HL-60 (cell line): ENCODE results near the gene KDM2B.

Experiments used
- CTCF ChIP-seq: IDR thresholded peaks from one replicate; pipeline ENCODE4 v1.5.1; 2011; ENCODE audit warnings: low read length, control low read depth, inconsistent platforms; ENCODE audit not compliant: insufficient read depth
- GABPA ChIP-seq: IDR thresholded peaks from 2 replicates; pipeline ENCODE4 v1.6.1; 2012; ENCODE audit warnings: low read depth
- POLR2AphosphoS5 ChIP-seq: IDR thresholded peaks from 2 replicates; pipeline ENCODE4 v1.6.1; 2012; ENCODE audit warnings: low read depth
- REST ChIP-seq: IDR thresholded peaks from 2 replicates; pipeline ENCODE4 v1.6.1; 2012; ENCODE audit warnings: low read depth; ENCODE audit not compliant: insufficient replicate concordance
- SPI1 ChIP-seq: IDR thresholded peaks from 2 replicates; pipeline ENCODE4 v1.6.1; 2012; ENCODE audit warnings: low read depth, mild to moderate bottlenecking, borderline replicate concordance

GRCh38 chr12:121451961-121452339 lies 128.9 kb downstream of the KDM2B start:
- TF ChIP-seq POLR2AphosphoS5 (no peak), GABPA (no peak), CTCF (no peak), REST (no peak), SPI1 (no peak)
